ENCODE data around the gene PYGM.

- TF ChIP-seq CTCF (IDR thresholded peaks at IDR 0.05) (no peak), ZFX (IDR thresholded peaks at IDR 0.05; ENCODE audit: borderline replicate concordance) (no peak)
Observed at GRCh38 chr11:64718780-64719124, 41.0 kb downstream of the PYGM start.
